HG02870 (cell line): Measurements from ENCODE around the gene ARHGEF28.

ENCODE experiments used
- ATAC-seq: cut with Tn5 transposase; IDR thresholded peaks from one replicate; pipeline ENCODE4 v1.9.1; 2021; ENCODE audit warnings: mild to moderate bottlenecking, moderate library complexity; ENCODE audit not compliant: unreplicated experiment

The ARHGEF28 gene

DNA sequence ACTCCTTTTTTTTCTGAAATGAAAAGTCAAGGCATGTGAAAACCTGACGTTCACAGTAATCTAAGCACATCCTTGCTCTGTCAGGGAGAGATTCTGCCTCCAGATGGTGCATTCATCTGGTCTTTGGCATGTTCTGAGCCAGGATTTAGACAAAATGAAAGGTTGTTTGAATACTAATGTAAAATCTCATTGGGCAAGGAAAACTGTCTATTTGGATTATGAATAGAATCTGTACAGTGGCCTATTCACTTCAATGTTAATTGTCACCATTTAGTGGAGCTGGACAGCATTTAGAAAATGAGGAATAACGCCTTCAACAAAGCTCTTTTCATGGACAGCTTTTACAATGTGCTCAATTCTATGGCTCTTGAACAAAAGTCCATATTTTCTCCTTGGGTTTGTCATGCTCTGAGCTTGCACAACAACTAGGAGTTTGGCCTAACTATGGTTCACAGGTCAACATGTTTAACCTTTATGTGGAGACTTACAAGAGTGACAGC is 28.9 kb downstream of the ARHGEF28 start:
- no peak for ATAC-seq

DNA sequence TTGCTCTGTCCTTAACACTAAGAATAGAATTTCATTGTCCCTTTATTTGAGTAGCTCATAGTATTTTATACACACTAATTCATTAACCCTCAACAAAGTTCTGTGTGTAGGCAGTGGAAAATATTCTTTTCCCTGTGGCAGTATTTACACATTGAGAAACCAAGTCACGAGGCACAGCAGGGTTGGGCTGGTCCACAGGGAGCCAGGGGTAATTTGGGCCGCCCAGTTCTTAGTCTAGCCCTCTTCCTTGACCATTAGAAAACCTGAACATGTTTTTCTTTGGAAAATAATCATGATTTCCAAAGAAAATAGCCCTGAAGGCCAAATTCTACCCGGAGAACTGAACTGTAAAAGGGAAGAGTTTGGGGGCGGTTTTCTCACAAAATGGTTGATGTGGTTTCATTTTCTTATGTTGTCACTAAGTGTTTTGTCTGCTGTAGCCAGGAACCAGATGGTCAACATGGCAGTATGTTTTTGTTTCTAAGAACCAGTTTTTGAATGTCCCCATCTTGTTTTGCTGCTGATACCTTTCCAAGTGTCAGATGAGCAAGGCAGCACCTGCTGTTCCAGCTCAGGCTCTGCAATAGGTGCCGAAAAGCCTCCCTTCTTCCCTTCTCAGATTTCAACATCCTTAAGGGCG is 29.6 kb downstream of the ARHGEF28 start:
- no peak for ATAC-seq

DNA sequence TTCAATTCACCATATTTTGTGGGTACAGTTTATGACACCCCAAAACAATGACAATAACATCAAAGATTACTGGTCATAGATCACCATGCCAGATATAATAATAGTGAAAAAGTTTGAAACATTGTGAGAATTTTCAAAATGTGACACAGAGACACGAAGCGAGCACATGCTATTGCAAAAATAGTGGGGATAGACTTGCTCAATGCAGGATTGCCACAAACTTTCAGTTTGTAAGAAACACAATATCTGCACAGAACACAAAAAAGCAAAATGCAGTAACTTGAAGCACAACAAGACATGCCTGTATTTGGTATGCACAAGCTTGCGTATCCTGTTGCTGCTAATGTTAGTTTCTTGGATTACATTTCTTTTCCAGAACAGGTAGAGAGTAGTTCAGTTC is 35.8 kb downstream of the ARHGEF28 start:
- ATAC-seq = no peak

- peak; percentile 3 for ATAC-seq
Observed at GRCh38 chr5:73663161-73663859, 37.3 kb downstream of the ARHGEF28 start.

DNA sequence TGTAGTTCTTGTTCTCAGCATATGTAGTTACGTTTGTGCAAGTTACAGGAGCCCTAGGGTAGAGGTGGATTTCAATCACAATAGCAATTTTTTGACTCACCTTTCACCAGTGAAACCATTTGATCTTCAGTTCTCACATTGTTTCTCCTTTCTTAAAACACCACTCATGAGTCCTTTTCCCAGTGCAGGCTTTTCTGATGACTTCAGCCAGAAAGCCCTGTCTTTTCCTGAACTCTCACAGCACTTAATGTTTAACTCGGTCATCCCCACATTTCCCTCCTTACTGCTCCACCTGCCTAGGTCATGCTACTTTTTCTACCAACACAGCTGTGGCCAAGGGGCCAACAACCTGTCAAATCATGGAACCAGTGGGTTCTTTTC is 37.9 kb downstream of the ARHGEF28 start:
- ATAC-seq = peak; percentile 63

DNA sequence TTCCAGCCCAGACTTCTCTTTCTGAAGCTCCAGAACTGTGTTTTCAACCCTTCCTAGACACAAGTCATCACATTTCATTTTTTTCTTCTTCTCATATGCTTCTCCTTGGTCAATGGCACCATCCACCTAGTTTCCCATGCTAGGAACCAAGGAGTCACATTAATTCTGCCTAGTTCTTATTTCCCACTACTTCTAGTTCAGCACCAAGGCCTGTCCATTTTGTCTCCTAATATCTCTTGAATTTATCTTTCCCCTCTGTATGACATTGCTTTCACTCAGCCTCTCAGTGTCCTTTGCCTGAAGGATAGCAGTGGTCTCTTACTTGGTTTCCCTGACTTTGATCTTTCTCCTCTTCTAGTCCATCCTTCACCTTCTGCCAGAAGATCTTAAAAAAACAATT is 38.8 kb downstream of the ARHGEF28 start:
- ATAC-seq = no peak

GRCh38 chr5:73666891-73667290 is 40.9 kb downstream of the ARHGEF28 start:
- ATAC-seq = no peak

DNA sequence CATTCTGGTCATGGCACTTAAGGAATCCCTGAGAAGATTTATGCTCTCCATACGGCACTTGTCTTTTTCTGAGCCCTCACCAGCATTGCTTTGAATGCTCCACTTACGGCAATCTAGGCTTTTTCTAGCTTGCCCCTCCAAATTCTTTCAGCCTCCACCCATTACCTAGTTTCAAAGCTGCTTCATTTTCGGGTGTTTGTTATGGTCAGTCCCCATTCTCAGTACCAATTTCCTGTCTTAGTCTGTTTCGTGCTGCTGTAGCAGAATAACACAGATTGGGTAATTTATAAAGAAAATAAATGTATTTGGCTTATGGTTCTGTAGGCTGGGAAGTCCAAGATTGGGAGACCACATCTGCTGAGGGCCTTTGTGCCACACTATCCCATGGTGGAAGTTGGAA is 42.0 kb downstream of the ARHGEF28 start:
- ATAC-seq = peak; percentile 47

DNA sequence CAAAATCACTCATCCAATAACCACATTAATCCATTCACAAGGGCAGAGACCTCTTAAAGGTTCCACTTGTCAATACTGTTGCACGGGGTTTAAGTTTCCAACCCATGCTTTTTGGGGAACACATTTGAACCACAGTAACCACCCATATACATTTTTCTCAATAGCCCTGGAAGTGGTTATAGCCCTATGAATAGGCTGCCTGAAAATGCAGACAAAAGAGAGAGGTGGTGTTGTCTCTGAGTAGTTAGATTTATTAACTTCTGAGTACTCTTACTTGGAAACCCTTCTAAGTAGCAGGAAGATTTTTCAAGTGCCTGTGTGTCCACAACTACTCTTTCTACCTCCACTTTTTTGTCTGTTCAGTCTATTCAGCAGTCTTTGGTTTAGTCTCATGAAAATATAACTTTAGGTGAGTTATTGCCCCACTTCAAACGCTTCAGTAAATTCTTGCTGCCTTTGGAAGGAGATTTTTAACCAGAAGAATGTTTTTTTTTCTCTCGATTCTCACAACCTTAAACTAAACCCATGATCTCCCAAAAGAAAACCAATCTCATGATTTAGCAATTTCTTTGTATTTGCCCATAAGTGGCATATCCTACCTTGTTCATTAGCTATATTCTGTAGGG is 42.6 kb downstream of the ARHGEF28 start:
- no peak for ATAC-seq

DNA sequence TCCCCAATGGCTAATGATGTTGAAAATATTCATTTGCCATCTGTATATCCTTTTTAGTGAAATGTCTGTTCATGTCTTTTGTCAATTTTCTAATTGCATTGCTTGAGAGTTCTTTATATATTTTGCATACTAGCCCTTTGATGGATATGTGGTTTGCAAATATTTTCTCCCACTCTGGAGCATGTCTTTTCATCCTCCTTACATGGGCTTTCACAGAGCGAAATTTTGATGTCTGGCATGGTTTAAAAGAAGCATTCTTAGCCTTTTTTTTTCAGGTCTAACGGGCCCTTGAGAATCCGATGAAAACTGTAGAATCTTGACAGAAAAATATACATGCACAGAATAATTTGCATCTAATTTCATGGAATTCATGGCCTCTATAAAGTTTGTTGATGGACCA is 44.7 kb downstream of the ARHGEF28 start:
- no peak for ATAC-seq

GRCh38 chr5:73672132-73672531 is 46.1 kb downstream of the ARHGEF28 start:
- no peak for ATAC-seq

DNA sequence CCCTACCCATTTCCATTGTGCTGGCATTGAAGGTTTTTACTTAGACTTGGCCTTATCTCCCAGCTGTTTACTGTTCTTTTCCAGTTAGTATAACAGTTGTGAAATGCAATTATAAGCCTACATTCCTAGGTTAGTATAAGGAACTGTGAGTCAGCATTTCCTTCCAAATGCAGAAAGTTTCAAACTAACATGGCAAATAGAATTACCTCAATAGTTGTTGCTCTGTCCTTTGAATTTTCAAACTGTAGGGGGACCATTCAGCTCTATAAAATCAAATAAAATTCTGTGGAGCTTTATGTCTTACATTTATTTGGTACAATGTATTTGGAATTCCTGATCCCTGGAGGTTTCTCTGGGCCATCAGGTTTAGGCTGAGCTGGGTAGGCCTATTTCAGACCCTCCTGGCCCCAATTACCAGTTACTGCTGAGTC is 47.2 kb downstream of the ARHGEF28 start:
- ATAC-seq = no peak

GRCh38 chr5:73674669-73675004 is 48.6 kb downstream of the ARHGEF28 start:
- ATAC-seq = no peak

GRCh38 chr5:73678322-73678740 is 52.3 kb downstream of the ARHGEF28 start:
- ATAC-seq = no peak

DNA sequence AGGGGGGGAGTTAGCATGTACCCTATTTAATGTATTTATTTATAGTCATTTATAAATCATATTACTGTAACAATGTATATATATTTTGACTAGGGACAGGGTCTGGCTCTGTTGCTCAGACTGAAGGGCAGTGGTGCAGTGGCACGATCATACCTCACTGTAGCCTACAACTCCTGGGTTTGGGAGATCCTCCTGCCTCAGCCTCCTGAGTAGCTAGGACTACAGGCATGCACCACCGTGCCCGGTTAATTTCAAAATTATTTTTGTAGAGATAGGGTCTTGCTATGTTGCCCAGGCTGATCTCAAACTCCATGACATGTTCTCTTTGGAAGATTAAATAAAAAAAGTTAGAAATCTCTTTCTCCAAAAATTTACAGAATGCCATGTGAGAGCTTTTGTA is 52.8 kb downstream of the ARHGEF28 start:
- no peak for ATAC-seq

- ATAC-seq = no peak
Observed at GRCh38 chr5:73682176-73682575, 56.2 kb downstream of the ARHGEF28 start.

- no peak for ATAC-seq
Observed at GRCh38 chr5:73684691-73685090, 58.7 kb downstream of the ARHGEF28 start.

DNA sequence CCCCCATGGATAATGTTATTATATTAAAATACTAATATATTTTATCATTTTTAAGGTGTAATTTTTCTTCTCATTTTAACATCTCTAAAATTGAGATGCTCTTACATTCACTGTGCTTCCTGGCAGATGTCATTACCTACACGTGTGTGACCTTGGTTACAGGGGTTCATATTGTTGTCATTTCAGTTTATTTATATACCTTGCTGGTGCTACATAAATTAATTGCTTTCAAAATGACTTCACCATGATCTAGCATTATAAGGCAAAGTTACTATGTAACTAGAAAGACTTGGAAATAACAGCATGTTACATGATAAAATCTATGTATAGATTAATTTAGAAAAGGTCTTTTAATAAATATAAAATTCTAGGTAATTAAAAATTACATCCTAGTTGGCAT is 60.9 kb downstream of the ARHGEF28 start:
- ATAC-seq = peak; percentile 57

- peak; percentile 78 for ATAC-seq
Observed at GRCh38 chr5:73687357-73687756, 61.4 kb downstream of the ARHGEF28 start.

GRCh38 chr5:73690015-73690414 is 64.0 kb downstream of the ARHGEF28 start:
- no peak for ATAC-seq

GRCh38 chr5:73691302-73692080 is 65.5 kb downstream of the ARHGEF28 start:
- ATAC-seq = no peak
